Chondrocyte (in vitro differentiated cells): Measurements from ENCODE around the gene OR13C3. TPM values are rescaled to one million over a fixed set of nuclear protein-coding genes. Genes with fewer than 3 reads are reported as not detected.

Source experiments
- DNase-seq: peaks from one replicate; pipeline ENCODE4 v3.0.0; 2021; ENCODE audit warnings: mixed read lengths, low spot score
- H3K27ac Mint-ChIP-seq: one replicate; pipeline ENCODE4 v1.8.0; 2021; ENCODE audit warnings: mild to moderate bottlenecking, moderate library complexity, mixed read lengths; ENCODE audit not compliant: unreplicated experiment
- H3K27me3 Mint-ChIP-seq: 2 replicates; pipeline ENCODE4 v1.8.0; 2021; ENCODE audit warnings: low read depth, mixed read lengths
- H3K36me3 Mint-ChIP-seq: 2 replicates; pipeline ENCODE4 v1.8.0; 2021; ENCODE audit warnings: low read depth, mixed read lengths
- H3K4me1 Mint-ChIP-seq: 2 replicates; pipeline ENCODE4 v1.8.0; 2021; ENCODE audit warnings: low read depth, mild to moderate bottlenecking, mixed read lengths
- H3K4me3 Mint-ChIP-seq: one replicate; pipeline ENCODE4 v1.8.0; 2021; ENCODE audit warnings: mild to moderate bottlenecking, moderate library complexity, mixed read lengths; ENCODE audit not compliant: unreplicated experiment
- H3K9me3 Mint-ChIP-seq: 2 replicates; pipeline ENCODE4 v1.8.0; 2021; ENCODE audit warnings: low read depth, mixed read lengths
- long read RNA-seq: library from polyadenylated mRNA; stranded (forward); transcript quantifications from one replicate; pipeline ENCODE4 v2.0.0, GENCODE V29; 2021
- total RNA-seq: library from RNA; stranded (reverse); gene quantifications from 3 replicates; pipeline ENCODE4 v1.2.1, GENCODE V29; 2021
- TF ChIP-seq, protein P1 (sequence below): fragments of 200-600 bp; sonication (generic); IDR thresholded peaks from 2 replicates; pipeline ENCODE4 v1.5.0; 2021; ENCODE audit warnings: antibody characterized with exemption, mild to moderate bottlenecking, moderate library complexity

The OR13C3 gene
- total RNA-seq: not detected in 3 replicates
- long read RNA-seq: 0 reads

DNA sequence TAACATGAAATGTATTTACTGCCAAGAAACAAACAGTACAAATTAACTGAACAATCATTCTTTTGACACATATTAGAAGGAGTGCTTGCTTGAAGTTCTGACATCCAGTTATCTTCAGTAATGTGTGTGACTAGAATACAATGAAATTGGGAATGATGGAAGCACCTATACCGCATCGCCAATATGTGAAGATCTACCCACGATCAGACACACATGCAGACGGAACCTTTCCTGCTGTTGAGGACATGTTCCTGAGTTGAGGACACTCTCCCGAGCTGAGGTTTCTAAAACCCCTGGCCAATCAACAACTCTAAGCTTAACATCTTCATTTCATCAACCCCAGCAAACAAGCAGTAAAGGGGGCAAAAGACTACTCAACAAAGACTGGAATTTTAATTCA, at the start of gene OR13C3:
OR13C3 (minus strand) TSS at position 101 of the 400 bp plus-strand sequence. CDS start 133 bp downstream, outside the sequence.
- Mint-ChIP-seq H3K4me3 (no peak within 1 kb of the TSS), H3K9me3 (no peaks in the 10 kb centered on the region), H3K36me3 (no peaks in the 10 kb centered on the region), H3K27me3 (peaks cover 15% of the 10 kb centered on the region), H3K4me1 (no peaks in the 10 kb centered on the region), H3K27ac (no peak within 1 kb of the TSS)
- no peak for DNase-seq
- TF ChIP-seq, protein P1, sequence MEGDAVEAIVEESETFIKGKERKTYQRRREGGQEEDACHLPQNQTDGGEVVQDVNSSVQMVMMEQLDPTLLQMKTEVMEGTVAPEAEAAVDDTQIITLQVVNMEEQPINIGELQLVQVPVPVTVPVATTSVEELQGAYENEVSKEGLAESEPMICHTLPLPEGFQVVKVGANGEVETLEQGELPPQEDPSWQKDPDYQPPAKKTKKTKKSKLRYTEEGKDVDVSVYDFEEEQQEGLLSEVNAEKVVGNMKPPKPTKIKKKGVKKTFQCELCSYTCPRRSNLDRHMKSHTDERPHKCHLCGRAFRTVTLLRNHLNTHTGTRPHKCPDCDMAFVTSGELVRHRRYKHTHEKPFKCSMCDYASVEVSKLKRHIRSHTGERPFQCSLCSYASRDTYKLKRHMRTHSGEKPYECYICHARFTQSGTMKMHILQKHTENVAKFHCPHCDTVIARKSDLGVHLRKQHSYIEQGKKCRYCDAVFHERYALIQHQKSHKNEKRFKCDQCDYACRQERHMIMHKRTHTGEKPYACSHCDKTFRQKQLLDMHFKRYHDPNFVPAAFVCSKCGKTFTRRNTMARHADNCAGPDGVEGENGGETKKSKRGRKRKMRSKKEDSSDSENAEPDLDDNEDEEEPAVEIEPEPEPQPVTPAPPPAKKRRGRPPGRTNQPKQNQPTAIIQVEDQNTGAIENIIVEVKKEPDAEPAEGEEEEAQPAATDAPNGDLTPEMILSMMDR: no peak

DNA sequence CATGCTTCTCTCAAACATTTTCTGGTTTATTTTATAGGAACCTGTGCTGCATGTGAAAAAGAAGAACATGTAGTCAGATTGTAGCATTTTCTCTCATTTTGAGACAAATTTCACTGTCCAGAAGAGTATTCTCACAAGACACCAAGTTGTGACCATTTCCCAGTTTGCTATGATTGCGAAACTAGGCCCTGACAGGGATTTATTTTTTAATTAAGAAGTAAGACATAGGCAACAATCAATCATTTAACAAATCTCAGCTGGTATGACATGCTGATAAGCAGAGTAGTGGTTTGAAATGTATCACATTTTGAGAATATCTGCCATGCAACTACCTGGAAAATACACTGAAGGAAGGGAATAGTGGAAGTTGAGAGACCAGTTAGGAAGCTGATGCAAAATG, 43.9 kb upstream of the OR13C3 start:
- Mint-ChIP-seq H3K27me3 (peaks cover 13% of the 10 kb centered on the region), H3K4me1 (no peaks in the 10 kb centered on the region), H3K9me3 (no peaks in the 10 kb centered on the region), H3K36me3 (no peaks in the 10 kb centered on the region), H3K27ac (no peak overlapping the region), H3K4me3 (no peak overlapping the region)
- DNase-seq: no peak
- TF ChIP-seq, protein P1: no peak

DNA sequence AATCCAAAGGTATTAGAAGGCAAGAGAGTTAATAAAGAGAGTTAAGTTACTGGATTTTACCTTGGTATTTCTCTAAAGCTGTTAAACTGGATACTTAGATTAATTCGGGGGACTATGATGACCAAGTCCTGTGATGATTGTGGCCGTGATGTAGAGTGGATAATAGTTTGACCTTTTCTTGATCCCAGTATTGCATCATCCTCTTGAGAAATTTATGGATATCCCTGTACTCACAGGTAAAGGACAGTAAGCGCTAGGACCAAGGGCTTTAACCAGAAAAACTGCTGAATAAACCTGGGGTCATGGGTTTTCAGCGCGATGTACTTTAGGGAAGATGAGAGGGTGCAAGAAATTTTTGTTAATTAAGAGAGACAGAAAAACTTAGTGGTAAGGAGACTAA, 40.6 kb upstream of the OR13C3 start:
- Mint-ChIP-seq H3K27me3 (peaks cover 16% of the 10 kb centered on the region), H3K9me3 (peaks cover 6% of the 10 kb centered on the region), H3K4me1 (no peaks in the 10 kb centered on the region), H3K4me3 (no peak overlapping the region), H3K36me3 (no peaks in the 10 kb centered on the region), H3K27ac (no peak overlapping the region)
- TF ChIP-seq, protein P1: no peak
- no peak for DNase-seq

DNA sequence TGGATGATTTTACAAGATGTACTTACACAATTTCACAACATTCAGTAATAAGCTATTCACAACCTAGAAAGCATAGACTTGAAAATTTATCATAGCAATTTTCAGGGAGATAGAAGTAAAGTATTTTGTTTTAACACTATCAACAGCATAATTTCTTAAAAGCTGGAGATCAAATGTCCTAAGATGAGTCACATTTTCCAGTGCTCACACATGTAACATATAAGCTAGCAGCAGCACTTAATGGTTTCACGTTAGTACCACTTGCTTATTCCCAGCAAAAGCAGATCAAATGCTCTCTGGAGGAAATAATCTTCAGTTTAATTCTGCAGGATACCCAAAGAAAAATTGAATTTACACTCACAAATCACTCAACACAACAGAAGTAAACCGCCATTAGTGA, 38.8 kb upstream of the OR13C3 start:
- no peak overlapping the region for H3K27ac Mint-ChIP-seq
- H3K27me3 Mint-ChIP-seq: peaks cover 16% of the 10 kb centered on the region
- peaks cover 13% of the 10 kb centered on the region for H3K9me3 Mint-ChIP-seq
- no peak overlapping the region for H3K4me3 Mint-ChIP-seq
- H3K4me1 Mint-ChIP-seq: no peaks in the 10 kb centered on the region
- TF ChIP-seq, protein P1: no peak
- H3K36me3 Mint-ChIP-seq: no peaks in the 10 kb centered on the region
- no peak for DNase-seq

DNA sequence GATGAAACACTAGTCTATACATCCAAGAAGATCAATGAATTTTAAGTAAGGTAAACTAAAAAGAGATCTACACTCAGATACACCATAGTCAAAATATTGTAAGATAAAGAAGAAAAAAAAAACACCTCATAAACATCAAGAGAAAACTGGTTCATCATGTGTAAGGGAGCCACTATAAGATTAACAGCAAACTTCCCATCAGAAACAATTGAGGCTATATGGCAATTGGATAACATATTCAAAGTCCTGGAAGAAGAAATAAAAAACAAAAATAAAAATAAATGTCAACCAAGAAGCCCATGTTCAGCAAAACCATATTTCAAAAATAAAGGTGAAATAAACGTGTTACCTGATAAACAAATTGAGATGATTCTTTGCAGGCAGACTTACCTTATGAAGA, 36.0 kb upstream of the OR13C3 start:
- Mint-ChIP-seq H3K4me3 (no peak overlapping the region), H3K27ac (no peak overlapping the region), H3K9me3 (peaks cover 13% of the 10 kb centered on the region), H3K36me3 (no peaks in the 10 kb centered on the region), H3K4me1 (no peaks in the 10 kb centered on the region), H3K27me3 (peaks cover 6% of the 10 kb centered on the region)
- no peak for DNase-seq
- TF ChIP-seq, protein P1: no peak
